IMR-90 (cell line): ENCODE measurements around the gene RECK. TPM values are rescaled to one million over a fixed set of nuclear protein-coding genes. Genes with fewer than 3 reads are reported as not detected.

Source experiments
- ATAC-seq: fragments of 200-7000 bp; cut with Tn5 transposase; 2 replicates; pipeline ENCODE4 v1.9.1; 2020; ENCODE audit warnings: low read depth, mild to moderate bottlenecking, moderate library complexity
- BruUV-seq: library from RNA; stranded (reverse); fragments of 400-500 nt; replicated peaks from 2 replicates; lab custom pipeline; 2021; lab: Mats Ljungman, UMichigan
- CTCF ChIA-PET: fragments of 300-600 bp; formaldehyde crosslinking; extraction: SDS; loops from one replicate; lab custom pipeline; 2021; ENCODE audit warnings: antibody characterized with exemption; lab: Yijun Ruan, JAX
- POLR2A ChIA-PET: fragments of 300-600 bp; sonication (Branson Sonifier 250); formaldehyde crosslinking; loops from one replicate; lab custom pipeline; 2022; ENCODE audit warnings: antibody characterized with exemption; ENCODE audit not compliant: unreplicated experiment; lab: Charles Lee
- DNase-seq: peaks from one replicate; pipeline ENCODE4 v3.0.0; 2013
- H2AFZ ChIP-seq: replicated peaks from 2 replicates; pipeline ENCODE3; 2013; ENCODE audit warnings: low read length, mild to moderate bottlenecking; ENCODE audit not compliant: poor library complexity
- H2AK5ac ChIP-seq: 2 replicates; pipeline ENCODE4 v1.6.1; 2013; ENCODE audit warnings: low read depth, low read length, inconsistent platforms
- H2AK9ac ChIP-seq: replicated peaks from 2 replicates; pipeline ENCODE3; 2013; ENCODE audit warnings: mild to moderate bottlenecking, low read depth, low read length, moderate library complexity; ENCODE audit not compliant: poor library complexity
- H2BK120ac ChIP-seq: 2 replicates; pipeline ENCODE4 v1.6.1; 2013; ENCODE audit warnings: low read depth, low read length, inconsistent platforms
- H2BK15ac ChIP-seq: 3 replicates; pipeline ENCODE4 v1.6.1; 2013; ENCODE audit warnings: low read depth, low read length, inconsistent platforms
- H2BK20ac ChIP-seq: 2 replicates; pipeline ENCODE4 v1.6.1; 2013; ENCODE audit warnings: low read depth, mild to moderate bottlenecking, inconsistent platforms, low read length, moderate library complexity
- H2BK5ac ChIP-seq: 2 replicates; pipeline ENCODE4 v1.6.1; 2013; ENCODE audit warnings: mild to moderate bottlenecking, low read depth, low read length, inconsistent platforms; ENCODE audit not compliant: poor library complexity, severe bottlenecking
- H3K14ac ChIP-seq: replicated peaks from 2 replicates; pipeline ENCODE4 v1.6.1; 2013; ENCODE audit warnings: low read depth, low read length, inconsistent platforms
- H3K18ac ChIP-seq: 2 replicates; pipeline ENCODE4 v1.6.1; 2013; ENCODE audit warnings: low read depth, low read length, control low read depth
- H3K23ac ChIP-seq: 2 replicates; pipeline ENCODE4 v1.6.1; 2013; ENCODE audit warnings: low read depth, low read length, inconsistent platforms
- H3K27ac ChIP-seq: 2 replicates; pipeline ENCODE4 v1.5.1; 2013; ENCODE audit warnings: mild to moderate bottlenecking, control low read depth, low read length; ENCODE audit not compliant: insufficient read depth
- H3K27me3 ChIP-seq: 2 replicates; pipeline ENCODE4 v1.6.1; 2013; ENCODE audit warnings: low read length; ENCODE audit not compliant: control insufficient read depth, insufficient read depth
- H3K36me3 ChIP-seq: 2 replicates; pipeline ENCODE4 v1.6.1; 2013; ENCODE audit warnings: low read length, mixed read lengths; ENCODE audit not compliant: control insufficient read depth, insufficient read depth
- H3K4ac ChIP-seq: 2 replicates; pipeline ENCODE4 v1.6.1; 2013; ENCODE audit warnings: low read depth, low read length, inconsistent platforms
- H3K4me1 ChIP-seq: 2 replicates; pipeline ENCODE4 v1.6.1; 2013; ENCODE audit warnings: low read length, mixed read lengths; ENCODE audit not compliant: control insufficient read depth, insufficient read depth
- H3K4me2 ChIP-seq: 2 replicates; pipeline ENCODE4 v1.6.1; 2013; ENCODE audit warnings: low read depth, mild to moderate bottlenecking, control low read depth, low read length, moderate library complexity
- H3K4me3 ChIP-seq: 2 replicates; pipeline ENCODE4 v1.5.1; 2013; ENCODE audit warnings: low read depth, mild to moderate bottlenecking, control low read depth, low read length, moderate library complexity; ENCODE audit not compliant: insufficient read depth
- H3K56ac ChIP-seq: 2 replicates; pipeline ENCODE4 v1.6.1; 2013; ENCODE audit warnings: low read length, inconsistent platforms; ENCODE audit not compliant: insufficient read depth; ENCODE audit errors: extremely low read depth
- H3K79me1 ChIP-seq, 2 experiments: 2 replicates each; pipeline ENCODE4 v1.6.1; 2013; ENCODE audit warnings: low read length in 2 of 2, inconsistent platforms in 1 of 2, low read depth in 1 of 2
- H3K9ac ChIP-seq: 2 replicates; pipeline ENCODE4 v1.6.1; 2013; ENCODE audit warnings: low read depth, low read length, control low read depth
- H3K9me1 ChIP-seq: 2 replicates; pipeline ENCODE4 v1.6.1; 2013; ENCODE audit warnings: low read length, inconsistent platforms; ENCODE audit not compliant: insufficient read depth
- H3K9me3 ChIP-seq: 2 replicates; pipeline ENCODE4 v1.6.1; 2013; ENCODE audit warnings: low read length; ENCODE audit not compliant: control insufficient read depth, insufficient read depth
- H4K20me1 ChIP-seq: 2 replicates; pipeline ENCODE4 v1.6.1; 2013; ENCODE audit warnings: low read length, inconsistent platforms; ENCODE audit not compliant: insufficient read depth
- H4K5ac ChIP-seq: 2 replicates; pipeline ENCODE4 v1.6.1; 2013; ENCODE audit warnings: mild to moderate bottlenecking, low read depth, low read length, control low read depth
- H4K8ac ChIP-seq, 2 experiments: 2 replicates each; pipeline ENCODE4 v1.6.1; 2013; ENCODE audit warnings: low read depth in 2 of 2, low read length in 2 of 2, control low read depth in 1 of 2, inconsistent platforms in 1 of 2
- H4K91ac ChIP-seq: 2 replicates; pipeline ENCODE4 v1.6.1; 2013; ENCODE audit warnings: low read depth, low read length, inconsistent platforms; ENCODE audit not compliant: insufficient read depth
- ELK1 ChIP-seq: fragments of 150-350 bp; IDR thresholded peaks from 2 replicates; pipeline ENCODE4 v1.6.1; 2016; ENCODE audit warnings: low read depth, mild to moderate bottlenecking, low read length, moderate library complexity, borderline replicate concordance
- MAFK ChIP-seq: IDR thresholded peaks from 2 replicates; pipeline ENCODE4 v1.6.1; 2012; ENCODE audit warnings: low read depth, low read length, improper control_type of control experiment
- RAD21 ChIP-seq: IDR thresholded peaks from 2 replicates; pipeline ENCODE4 v1.6.1; 2012; ENCODE audit warnings: low read length, improper control_type of control experiment
- SMC3 ChIP-seq: fragments of 150-350 bp; IDR thresholded peaks from 2 replicates; pipeline ENCODE4 v1.6.1; 2016; ENCODE audit warnings: low read depth, mild to moderate bottlenecking, antibody characterized with exemption, low read length, moderate library complexity
- WGBS, 2 experiments: methylation state at CpG; one replicate each; pipeline versions ENCODE4 v1.1.5 to v1.1.7; 2013; ENCODE audit warnings: missing lambda C conversion rate in 2 of 2; ENCODE audit not compliant: insufficient read length in 1 of 2; ENCODE audit errors: extremely low coverage in 2 of 2; 5-methylcytosine and 5-hydroxymethylcytosine counted together
- dilution Hi-C: fragments of 300-500 bp; cut with HindIII; formaldehyde crosslinking; loops from one replicate; pipeline ENCODE4 v1.14.3; 2018; ENCODE audit warnings: low sequenced_read_pairs; ENCODE audit not compliant: unreplicated experiment
- in situ Hi-C: fragments of 300-500 bp; cut with MboI; formaldehyde crosslinking; loops from 3 replicates; pipeline ENCODE4 v1.14.3; 2019; ENCODE audit warnings: low sequenced_read_pairs, inconsistent platforms, mixed read lengths
- intact Hi-C: fragments of 100-400 bp; cut with micrococcal nuclease; formaldehyde crosslinking; loops from 2 replicates; pipeline ENCODE4 v1.10.0; 2022
- polyA plus RNA-seq, 3 experiments: library from polyadenylated mRNA; depleted of rRNA; stranded (reverse); fragments of >200 nt; gene quantifications; 2 replicates each; pipeline ENCODE4 v1.2.3, GENCODE V29; 2012; ENCODE audit warnings: low replicate concordance in 1 of 3
- total RNA-seq: library from RNA; depleted of rRNA; stranded (reverse); fragments of >200 nt; gene quantifications from 2 replicates; pipeline ENCODE4 v1.2.3, GENCODE V29; 2012

Gene RECK
- total and polyA plus RNA-seq, 2 of the 4 experiments (the other 2 are of a cell fraction) = 23.5 to 44.0 TPM

GRCh38 chr9:36110434-36110833, 73.7 kb downstream of the RECK start:
- no peaks in the 10 kb centered on the region for H3K27me3 ChIP-seq
- no peaks in the 10 kb centered on the region for H3K9me3 ChIP-seq
- BruUV-seq = no TSS peak
- ATAC-seq = no peak
- H3K4ac ChIP-seq = no peak overlapping the region
- no CpG with 5 or more reads among the region's 2 CpGs for WGBS, 2 experiments
- DNase-seq = no peak
- peak; percentile 22; the same call in 1 of the 2 replicates for TF ChIP-seq RAD21
- no peak for TF ChIP-seq ELK1
- TF ChIP-seq MAFK = no peak
- 0 out of 2 replicates have a peak, but pooled peaks have one; percentile 9 for TF ChIP-seq SMC3
- H3K27ac ChIP-seq = no peak overlapping the region
- H2BK20ac ChIP-seq = no peak overlapping the region
- peaks cover 2% of the 10 kb centered on the region; the same call in 1 of the 2 replicates for H3K4me1 ChIP-seq
- H3K23ac ChIP-seq = no peak overlapping the region
- no peak overlapping the region for H4K8ac ChIP-seq
- H4K5ac ChIP-seq = no peak overlapping the region
- dilution Hi-C loops = no loop called here
- no peak overlapping the region for H2AK5ac ChIP-seq
- H2AK9ac ChIP-seq = no peak overlapping the region
- H2BK15ac ChIP-seq = no peak overlapping the region
- H3K4me3 ChIP-seq = no peak overlapping the region
- H3K4me2 ChIP-seq = no peak overlapping the region
- in situ Hi-C loops = no loop called here
- no peaks in the 10 kb centered on the region for H4K20me1 ChIP-seq
- no peak overlapping the region for H2AFZ ChIP-seq
- H3K9ac ChIP-seq = no peak overlapping the region
- no peak overlapping the region for H3K18ac ChIP-seq
- no peak overlapping the region for H3K56ac ChIP-seq
- peaks cover 24% of the 10 kb centered on the region for H3K36me3 ChIP-seq
- ChIA-PET POLR2A (no interaction called here), CTCF (no interaction called here)
- H3K9me1 ChIP-seq = no peaks in the 10 kb centered on the region; the same call in 1 of the 2 replicates
- no peak overlapping the region for H4K91ac ChIP-seq
- no peak overlapping the region for H2BK120ac ChIP-seq
- no peak overlapping the region for H3K14ac ChIP-seq
- intact Hi-C loops = no loop called here
- no peaks in the 10 kb centered on the region; a peak in 1 of 4 replicates for H3K79me1 ChIP-seq
- no peak overlapping the region for H2BK5ac ChIP-seq
